Stimulated activated naive CD8-positive, alpha-beta T cell treated with anti-CD3 and anti-CD28 coated beads, Interleukin-15, amount 100 ng/mL, for 72 hours (primary cell): ENCODE data around the gene KIF25.

ENCODE experiments used
- ATAC-seq: fragments of 150-1000 bp; cut with Tn5 transposase; 2 replicates; pipeline ENCODE4 v1.10.0; 2021; ENCODE audit warnings: mild to moderate bottlenecking, moderate library complexity
- DNase-seq, 2 donors: peaks; one replicate each; pipeline ENCODE4 v3.0.0; 2021 to 2022
- H3K27ac Mint-ChIP-seq, 2 donors: one replicate each; pipeline ENCODE4 v1.8.0; 2022; ENCODE audit warnings: mild to moderate bottlenecking in 2 of 2, mixed read lengths in 2 of 2, moderate library complexity in 2 of 2
- H3K27me3 Mint-ChIP-seq: one replicate; pipeline ENCODE4 v1.8.0; 2022; ENCODE audit warnings: mixed read lengths
- H3K4me1 Mint-ChIP-seq: one replicate; pipeline ENCODE4 v1.8.0; 2022; ENCODE audit warnings: mild to moderate bottlenecking, mixed read lengths
- H3K4me3 Mint-ChIP-seq, 2 donors: one replicate each; pipeline ENCODE4 v1.8.0; 2022; ENCODE audit warnings: mild to moderate bottlenecking in 2 of 2, mixed read lengths in 2 of 2, moderate library complexity in 1 of 2
- H3K9me3 Mint-ChIP-seq, 2 donors: one replicate each; pipeline ENCODE4 v1.8.0; 2022; ENCODE audit warnings: mixed read lengths in 2 of 2

KIF25 gene

GRCh38 chr6:168016176-168016620 is 18.7 kb downstream of the KIF25 start:
- Mint-ChIP-seq H3K4me3 (no peak overlapping the region), H3K4me1 (no peaks in the 10 kb centered on the region), H3K27ac (no peak overlapping the region), H3K9me3 (peaks cover 14 to 25% of the 10 kb centered on the region in 2 donors), H3K27me3 (peaks cover 9% of the 10 kb centered on the region)
- ATAC-seq, result no peak
- DNase-seq, result no peak

DNA sequence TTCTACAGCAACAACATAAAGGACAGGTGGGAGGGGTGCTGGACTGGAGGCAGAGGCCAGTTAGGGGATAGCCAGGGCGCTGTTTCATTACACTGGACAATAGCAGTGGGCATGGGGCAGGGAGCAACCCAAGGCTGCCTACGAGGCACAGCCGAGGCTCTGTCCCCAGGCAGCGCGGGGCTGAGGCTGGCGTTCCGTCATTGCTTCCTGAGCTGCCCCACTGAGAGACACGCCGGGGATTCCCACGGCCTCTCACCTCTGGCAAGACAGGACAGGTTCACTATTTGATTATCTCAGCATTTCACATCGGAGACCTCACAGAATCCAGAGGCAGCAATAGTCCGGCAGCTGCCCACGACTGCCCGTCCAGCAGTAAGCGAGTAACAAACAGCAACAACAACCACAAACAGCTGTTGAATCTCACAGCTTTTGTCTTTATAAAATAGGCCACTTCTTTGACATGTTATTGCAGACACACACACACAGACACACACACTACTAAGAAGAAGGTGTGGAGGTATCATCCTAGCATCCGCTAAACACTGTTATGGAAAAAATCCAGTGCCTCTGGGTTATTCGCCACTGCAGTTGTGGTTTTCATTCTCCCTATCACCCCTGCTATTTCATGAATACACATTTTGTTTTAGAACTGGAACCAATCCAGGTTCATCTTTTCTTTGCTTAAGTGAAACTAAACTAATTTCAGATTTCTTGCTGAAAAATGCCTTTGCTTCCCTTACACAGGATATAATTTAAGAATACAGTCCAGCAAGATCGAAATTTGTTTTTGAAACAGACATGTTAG is 19.5 kb downstream of the KIF25 start:
- Mint-ChIP-seq H3K27me3 (peaks cover 9% of the 10 kb centered on the region), H3K27ac (no peak overlapping the region), H3K9me3 (peaks cover 8 to 18% of the 10 kb centered on the region in 2 donors), H3K4me3 (no peak overlapping the region), H3K4me1 (no peaks in the 10 kb centered on the region)
- no peak for ATAC-seq
- DNase-seq, result no peak

- Mint-ChIP-seq H3K9me3 (peaks cover 5 to 11% of the 10 kb centered on the region in 2 donors), H3K27me3 (peaks cover 9% of the 10 kb centered on the region), H3K4me3 (no peak overlapping the region), H3K27ac (no peak overlapping the region), H3K4me1 (no peaks in the 10 kb centered on the region)
- ATAC-seq, result no peak
- no peak for DNase-seq
Observed at GRCh38 chr6:168017629-168018028, 20.2 kb downstream of the KIF25 start.

- no peak for DNase-seq
- Mint-ChIP-seq H3K4me1 (no peaks in the 10 kb centered on the region), H3K4me3 (no peak overlapping the region), H3K9me3 (peaks cover 5 to 10% of the 10 kb centered on the region in 2 donors), H3K27me3 (peaks cover 9% of the 10 kb centered on the region), H3K27ac (no peak overlapping the region)
- ATAC-seq, result no peak
Observed at GRCh38 chr6:168018664-168019063, 21.2 kb downstream of the KIF25 start.

GRCh38 chr6:168020242-168020641 is 22.8 kb downstream of the KIF25 start:
- no peak for ATAC-seq
- no peak for DNase-seq
- H3K4me3 Mint-ChIP-seq, result no peak overlapping the region
- H3K4me1 Mint-ChIP-seq, result no peaks in the 10 kb centered on the region
- H3K27me3 Mint-ChIP-seq, result peaks cover 19% of the 10 kb centered on the region
- no peak overlapping the region for H3K27ac Mint-ChIP-seq
- H3K9me3 Mint-ChIP-seq, result peaks cover 5 to 10% of the 10 kb centered on the region in 2 donors

DNA sequence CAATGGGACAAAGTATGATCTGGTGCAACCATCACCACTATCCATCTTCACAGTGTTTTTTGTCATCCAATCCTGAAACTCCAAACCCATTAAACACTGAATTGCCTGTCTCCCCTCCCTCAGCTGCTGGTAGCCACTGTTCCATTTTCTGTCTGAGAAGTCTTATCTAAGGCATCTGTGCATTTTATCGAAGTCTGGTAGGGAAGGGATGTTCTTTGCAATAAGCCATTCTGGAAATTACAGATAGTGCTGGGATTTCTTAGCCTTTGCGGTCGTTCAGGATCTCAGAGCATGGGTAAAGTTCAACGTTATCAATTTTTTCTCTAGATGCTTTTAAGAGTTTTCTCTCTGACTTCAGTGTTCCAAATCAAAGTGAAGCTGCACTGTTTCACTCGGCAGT is 24.1 kb downstream of the KIF25 start:
- no peak overlapping the region for H3K27ac Mint-ChIP-seq
- no peaks in the 10 kb centered on the region for H3K4me1 Mint-ChIP-seq
- no peak for DNase-seq
- H3K4me3 Mint-ChIP-seq, result no peak overlapping the region
- ATAC-seq, result no peak
- peaks cover 20% of the 10 kb centered on the region for H3K27me3 Mint-ChIP-seq
- H3K9me3 Mint-ChIP-seq, result peaks cover 5 to 10% of the 10 kb centered on the region in 2 donors

- DNase-seq (no peak), ATAC-seq (no peak)
- H3K27ac Mint-ChIP-seq, result no peak overlapping the region
- peaks cover 18% of the 10 kb centered on the region for H3K27me3 Mint-ChIP-seq
- no peaks in the 10 kb centered on the region for H3K4me1 Mint-ChIP-seq
- peaks cover 5 to 10% of the 10 kb centered on the region in 2 donors for H3K9me3 Mint-ChIP-seq
- no peak overlapping the region for H3K4me3 Mint-ChIP-seq
Observed at GRCh38 chr6:168022488-168023321, 25.2 kb downstream of the KIF25 start.

DNA sequence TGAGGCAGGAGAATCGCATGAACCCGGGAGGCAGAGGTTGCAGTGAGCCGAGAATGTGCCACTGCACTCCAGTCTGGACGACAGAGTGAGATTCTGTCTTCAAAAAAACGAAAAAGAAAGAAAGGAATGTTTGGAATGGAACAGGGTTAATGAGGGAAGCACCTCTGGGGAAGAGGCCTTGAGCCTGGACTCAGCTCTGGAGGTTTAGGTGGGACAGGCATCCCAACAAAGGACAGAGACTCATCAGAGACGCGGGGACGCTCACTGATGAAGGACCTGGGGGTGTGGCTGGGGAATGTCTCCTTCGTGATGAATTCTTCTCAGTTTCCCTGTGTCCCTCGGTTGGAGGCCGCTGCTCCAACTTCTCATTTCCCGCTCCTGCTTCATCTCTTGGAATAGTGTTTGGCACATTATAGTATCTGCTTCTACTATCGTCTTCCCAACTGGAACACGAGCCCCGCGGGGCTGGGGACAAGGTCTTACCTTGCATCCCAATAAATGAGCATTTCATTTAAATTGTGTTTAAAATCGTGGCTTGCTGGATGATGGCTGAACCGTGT is 27.6 kb downstream of the KIF25 start:
- no peak for ATAC-seq

GRCh38 chr6:168025831-168026710 is 28.6 kb downstream of the KIF25 start:
- no peak for ATAC-seq
- H3K4me3 Mint-ChIP-seq, result no peak overlapping the region
- no peak for DNase-seq

More for the DNA sequence above, 27.6 kb downstream of the KIF25 start:
- Mint-ChIP-seq H3K9me3 (no peaks in the 10 kb centered on the region), H3K27me3 (peaks cover 23% of the 10 kb centered on the region), H3K27ac (no peak overlapping the region), H3K4me3 (no peak overlapping the region), H3K4me1 (no peaks in the 10 kb centered on the region)
- DNase-seq, result no peak

DNA sequence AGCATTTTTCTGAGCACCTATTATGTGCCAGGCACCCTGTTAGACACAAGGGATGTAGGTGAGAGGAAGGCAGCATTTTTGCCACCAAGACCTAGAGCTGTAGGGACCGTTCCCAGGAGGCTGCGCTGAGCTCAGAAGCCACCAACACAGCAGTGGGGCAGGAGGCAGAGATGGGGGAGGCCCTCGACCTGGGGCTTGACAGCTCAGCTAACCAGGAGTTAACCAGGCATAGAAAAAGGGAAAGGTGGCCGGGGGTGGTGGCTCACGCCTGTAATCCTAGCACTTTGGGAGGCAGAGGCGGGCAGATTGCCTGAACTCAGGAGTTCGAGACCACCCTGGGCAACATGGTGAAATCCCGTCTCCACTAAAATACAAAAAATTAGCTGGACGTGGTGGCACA is 29.5 kb downstream of the KIF25 start:
- Mint-ChIP-seq H3K4me1 (no peaks in the 10 kb centered on the region), H3K27ac (no peak overlapping the region), H3K27me3 (peaks cover 29% of the 10 kb centered on the region), H3K9me3 (no peaks in the 10 kb centered on the region), H3K4me3 (no peak overlapping the region)
- ATAC-seq, result no peak
- no peak for DNase-seq

More at GRCh38 chr6:168025831-168026710, 28.6 kb downstream of the KIF25 start:
- no peaks in the 10 kb centered on the region for H3K9me3 Mint-ChIP-seq
- no peak overlapping the region for H3K27ac Mint-ChIP-seq
- H3K27me3 Mint-ChIP-seq, result peaks cover 23% of the 10 kb centered on the region
- H3K4me1 Mint-ChIP-seq, result no peaks in the 10 kb centered on the region

DNA sequence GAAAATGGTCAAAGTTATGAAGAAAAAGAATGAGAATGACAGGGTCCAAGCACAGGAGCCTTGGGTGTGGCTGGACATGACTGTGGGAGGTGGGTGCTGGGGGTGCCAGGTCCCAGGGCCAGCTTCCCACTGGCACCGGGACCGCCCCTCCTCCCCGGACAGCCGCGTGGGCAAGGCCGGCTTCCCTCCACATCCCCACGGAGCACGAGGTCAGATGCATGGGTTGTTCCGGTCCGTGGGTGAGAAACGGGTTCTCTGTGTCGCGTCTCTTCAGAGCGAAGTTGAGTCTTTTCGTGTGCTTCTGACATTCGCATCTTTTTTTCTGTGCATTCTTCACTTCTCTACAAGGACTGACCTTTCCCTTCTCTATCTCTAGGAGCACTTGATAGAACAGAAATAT is 30.1 kb downstream of the KIF25 start:
- H3K27ac Mint-ChIP-seq, result no peak overlapping the region
- ATAC-seq (no peak), DNase-seq (no peak)
- H3K4me1 Mint-ChIP-seq, result no peaks in the 10 kb centered on the region
- no peak overlapping the region for H3K4me3 Mint-ChIP-seq
- no peaks in the 10 kb centered on the region for H3K9me3 Mint-ChIP-seq
- H3K27me3 Mint-ChIP-seq, result peaks cover 32% of the 10 kb centered on the region

GRCh38 chr6:168028181-168028580 is 30.7 kb downstream of the KIF25 start:
- ATAC-seq, result no peak
- H3K27me3 Mint-ChIP-seq, result peaks cover 33% of the 10 kb centered on the region

DNA sequence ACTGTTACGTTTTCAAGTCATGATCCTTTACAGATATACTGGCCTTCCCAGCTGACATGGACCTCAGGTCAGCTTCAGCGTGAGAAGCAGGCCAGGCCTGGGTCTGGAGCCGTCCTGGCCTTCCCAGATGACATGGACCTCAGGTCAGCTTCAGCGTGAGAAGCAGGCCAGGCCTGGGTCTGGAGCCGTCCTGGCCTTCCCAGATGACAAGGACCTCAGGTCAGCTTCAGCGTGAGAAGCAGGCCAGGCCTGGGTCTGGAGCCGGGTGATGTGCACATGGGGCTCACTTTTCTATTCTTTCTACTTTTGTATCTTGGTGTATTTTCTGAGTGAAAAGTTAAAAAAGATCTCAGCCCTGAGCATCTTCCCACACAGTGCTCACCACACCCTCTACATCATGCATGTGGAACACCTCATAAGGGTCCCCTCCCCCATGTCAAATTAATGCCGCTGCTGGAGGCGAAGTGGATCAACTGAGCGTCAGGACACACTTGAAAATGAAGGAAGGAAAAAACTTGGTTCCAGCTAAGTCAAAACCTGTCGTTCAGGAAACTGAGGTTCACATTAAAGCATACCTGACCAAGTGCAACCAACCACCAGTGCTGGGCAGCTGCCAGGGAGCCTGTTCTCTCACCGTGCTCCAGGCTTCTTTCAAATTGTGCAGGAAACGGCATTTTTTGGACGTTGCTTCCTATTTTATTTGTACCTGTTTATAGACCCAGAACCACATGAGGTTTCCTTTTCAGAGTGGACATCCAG is 32.2 kb downstream of the KIF25 start:
- H3K27me3 Mint-ChIP-seq, result peaks cover 44% of the 10 kb centered on the region
- ATAC-seq, result no peak
- peaks cover under 1% of the 10 kb centered on the region for H3K4me1 Mint-ChIP-seq

More at GRCh38 chr6:168028181-168028580, 30.7 kb downstream of the KIF25 start:
- Mint-ChIP-seq H3K4me1 (no peaks in the 10 kb centered on the region), H3K27ac (no peak overlapping the region), H3K9me3 (no peaks in the 10 kb centered on the region), H3K4me3 (no peak overlapping the region)
- DNase-seq, result no peak

DNA sequence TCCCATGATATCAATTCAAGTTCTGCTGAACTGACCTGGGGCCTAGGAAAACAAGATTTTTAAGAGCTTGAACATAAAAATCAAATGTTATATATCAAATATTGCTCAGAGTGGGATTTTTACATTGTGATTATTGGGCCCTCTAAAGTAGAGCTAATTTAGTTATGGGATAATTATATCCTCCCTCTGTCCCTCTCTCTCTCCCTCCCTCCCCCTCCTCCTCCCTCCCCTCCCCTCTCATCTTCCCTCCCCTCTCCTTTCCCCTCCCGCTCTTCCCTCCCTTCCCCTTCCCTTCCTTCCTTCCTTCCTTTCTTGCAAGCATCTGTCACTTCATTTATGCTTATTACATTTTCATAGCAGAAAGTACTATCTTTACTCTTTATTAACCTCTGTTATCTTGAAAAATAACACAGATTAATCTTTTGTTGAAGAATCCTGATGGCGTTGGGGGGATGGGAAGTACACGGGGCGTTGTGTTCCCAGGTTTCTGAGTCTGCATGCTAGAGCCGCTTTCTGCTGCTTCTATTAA is 32.8 kb downstream of the KIF25 start:
- Mint-ChIP-seq H3K9me3 (no peaks in the 10 kb centered on the region), H3K4me3 (no peak overlapping the region), H3K27ac (no peak overlapping the region), H3K4me1 (peaks cover 7% of the 10 kb centered on the region), H3K27me3 (peaks cover 45% of the 10 kb centered on the region)
- DNase-seq (no peak), ATAC-seq (no peak)

More for the DNA sequence above, 32.2 kb downstream of the KIF25 start:
- H3K27ac Mint-ChIP-seq, result no peak overlapping the region
- no peak overlapping the region for H3K4me3 Mint-ChIP-seq
- H3K9me3 Mint-ChIP-seq, result no peaks in the 10 kb centered on the region
- no peak for DNase-seq
